ENCODE measurements around the gene RFX4.

GRCh38 chr12:106705971-106706370 lies 123.2 kb downstream of the RFX4 start:
- TF ChIP-seq POLR2A (IDR thresholded peaks at IDR 0.05) (no peak), POLR2AphosphoS5 (IDR thresholded peaks at IDR 0.05) (no peak)
